ENCODE data around the gene NR2E3.

Gene NR2E3

DNA sequence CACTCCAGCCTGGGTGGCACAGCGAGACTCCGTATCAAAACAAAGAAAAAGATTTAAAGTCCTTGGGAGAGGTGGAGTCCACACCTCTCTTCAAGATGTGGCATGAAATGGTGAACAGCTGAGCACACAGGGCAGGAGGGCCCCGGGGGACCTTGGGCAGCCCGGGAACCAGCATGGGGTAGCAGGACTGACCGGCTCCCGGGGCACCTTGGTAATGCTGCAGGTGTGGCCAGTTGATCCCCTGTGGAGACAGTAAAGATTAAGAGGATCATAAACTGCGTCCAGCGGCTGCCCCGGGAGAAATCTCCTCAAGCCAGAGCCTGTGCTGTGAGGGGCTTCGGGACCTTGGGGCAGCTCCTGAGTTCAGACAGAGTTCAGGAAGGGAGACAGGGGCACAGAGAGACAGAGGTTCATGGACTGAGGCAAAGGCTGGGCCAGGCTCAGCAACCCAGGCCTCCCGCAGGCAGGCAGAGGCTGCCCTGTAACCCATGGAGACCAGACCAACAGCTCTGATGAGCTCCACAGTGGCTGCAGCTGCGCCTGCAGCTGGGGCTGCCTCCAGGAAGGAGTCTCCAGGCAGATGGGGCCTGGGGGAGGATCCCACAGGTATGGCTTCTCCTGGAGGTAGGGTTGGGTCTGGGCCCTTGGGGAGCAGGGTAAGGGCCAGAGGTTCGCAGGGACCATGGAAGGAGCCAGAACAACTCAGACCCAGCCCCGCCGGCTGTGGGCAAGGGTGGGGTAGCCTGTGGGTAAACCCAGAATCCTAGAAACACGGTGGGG lies at the start of gene NR2E3:
TSS of gene NR2E3 (plus strand) at position 299 of the 780 bp plus-strand sequence. CDS start at position 489, 190 bp downstream.
- DNase-seq = no peak

DNA sequence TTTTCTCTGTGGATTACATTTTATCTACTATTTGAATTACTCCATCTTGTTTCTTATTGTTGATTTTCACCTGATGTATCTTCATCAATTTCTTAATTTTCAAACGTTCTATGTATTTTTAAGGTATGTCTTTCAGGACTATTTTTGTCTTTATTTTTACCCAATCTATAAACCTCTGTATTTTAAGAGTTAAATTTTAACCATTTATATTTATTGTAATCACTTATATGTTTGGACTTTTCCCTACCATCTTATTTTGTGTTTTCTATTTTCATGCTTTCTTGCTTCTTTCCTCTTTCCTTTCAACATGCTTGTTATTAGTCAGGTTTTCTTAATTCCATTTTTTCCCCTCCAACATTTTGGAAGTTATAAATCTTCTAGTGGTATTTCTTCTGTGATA lies 49.5 kb upstream of the NR2E3 start:
- DNase-seq = no peak

DNA sequence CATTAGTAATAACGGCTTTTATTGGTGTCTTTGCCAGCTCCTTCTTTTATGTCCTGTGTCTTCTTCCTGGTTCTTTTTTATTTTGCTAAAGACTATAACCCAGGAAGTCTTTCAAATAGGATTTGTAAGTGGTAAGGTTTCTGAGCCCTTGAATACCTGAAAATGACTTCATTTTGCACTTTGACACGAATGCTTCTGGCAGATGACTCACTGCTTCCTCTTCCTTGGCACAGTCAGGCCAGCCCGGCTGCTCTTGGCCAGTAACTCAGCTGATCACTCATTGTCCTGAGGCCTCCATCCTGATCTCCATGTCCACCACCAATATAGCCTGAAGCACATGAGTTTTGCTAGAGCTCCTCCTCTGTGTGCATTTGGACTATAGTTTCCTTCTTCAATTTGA lies 48.7 kb upstream of the NR2E3 start:
- DNase-seq = no peak

DNA sequence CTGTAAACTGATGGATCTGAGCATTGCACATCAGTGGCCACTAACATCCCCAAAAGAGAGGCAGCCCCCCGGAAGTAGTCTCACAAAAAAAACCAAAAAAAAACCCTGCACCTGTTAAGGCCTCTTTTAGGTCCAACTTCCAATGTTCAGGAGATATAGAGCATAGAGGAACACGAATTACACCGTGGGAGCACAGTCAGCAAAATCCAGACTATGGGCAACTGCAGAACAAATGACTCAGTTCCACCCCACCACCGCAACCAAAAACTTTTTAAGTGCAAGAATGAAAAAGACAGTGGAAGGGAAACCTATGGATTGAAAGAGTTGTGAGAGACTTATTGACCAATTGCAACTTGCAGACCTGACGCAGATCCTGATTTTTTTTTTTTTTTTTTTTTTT lies 42.2 kb upstream of the NR2E3 start:
- DNase-seq = no peak

DNA sequence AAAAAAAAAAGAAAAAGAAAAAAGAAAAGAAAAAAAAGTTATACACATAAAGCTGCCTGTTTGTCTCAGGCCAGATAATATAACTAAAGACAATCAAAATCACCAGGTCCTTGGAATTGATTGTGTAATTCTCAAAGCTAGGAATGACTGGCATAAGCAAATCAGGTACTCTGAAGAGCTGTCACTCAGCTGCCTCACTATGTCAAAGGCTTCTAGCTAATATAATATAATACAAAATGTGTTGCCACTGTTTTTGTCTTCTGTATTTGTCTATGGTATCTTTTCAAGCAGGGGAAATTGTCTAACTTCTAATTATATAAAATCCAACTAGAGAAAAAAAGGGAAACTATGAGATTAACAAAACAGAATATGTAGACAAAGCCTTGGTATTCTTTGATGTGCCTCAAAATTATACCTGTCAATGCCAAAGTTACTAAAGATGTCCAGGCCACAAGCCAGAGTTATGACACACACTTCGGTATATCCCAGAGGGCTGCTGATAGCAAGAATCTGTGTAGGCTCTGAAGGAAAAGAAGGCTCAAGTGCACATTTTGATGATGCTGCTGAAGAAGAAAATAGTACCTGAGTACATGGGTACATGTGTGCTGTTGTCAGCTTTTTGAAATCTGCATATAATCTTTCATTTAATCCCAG lies 37.0 kb upstream of the NR2E3 start:
- DNase-seq = no peak

DNA sequence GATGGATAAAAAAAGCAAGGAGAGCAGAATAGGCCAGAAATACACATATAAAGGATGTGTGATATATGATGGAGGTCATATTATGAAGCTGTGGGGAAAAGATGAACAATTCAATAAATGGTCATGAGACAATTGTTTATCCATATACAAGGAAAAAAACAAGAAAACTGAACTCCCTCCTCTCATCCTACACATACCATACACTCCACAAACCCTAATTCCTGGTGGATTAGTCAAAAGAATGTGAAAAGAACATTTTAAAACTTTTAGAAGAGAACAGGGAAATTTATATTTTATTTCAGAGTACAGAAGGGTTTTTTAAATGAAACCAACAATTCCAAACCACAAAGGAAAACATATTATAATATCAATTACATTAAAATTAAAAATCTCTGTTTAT lies 34.5 kb upstream of the NR2E3 start:
- no peak for DNase-seq

DNA sequence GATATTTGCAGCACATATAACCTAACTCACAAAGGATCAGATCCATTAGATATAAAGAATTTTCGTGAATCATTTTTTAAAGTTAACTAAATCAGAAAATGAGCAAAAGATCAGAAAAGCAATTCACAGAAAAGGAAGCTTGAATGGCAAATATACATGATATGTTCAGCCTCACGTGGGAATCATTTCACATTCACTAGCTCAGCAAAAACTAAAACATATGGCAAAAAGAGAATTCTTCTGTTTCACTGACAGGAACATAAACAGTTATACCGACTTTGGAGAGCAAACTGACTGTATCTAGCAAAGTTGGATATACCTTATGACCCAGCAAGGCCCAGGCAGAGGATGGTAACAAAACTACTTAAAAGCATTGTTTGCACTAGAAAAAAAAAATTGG lies 34.0 kb upstream of the NR2E3 start:
- no peak for DNase-seq

DNA sequence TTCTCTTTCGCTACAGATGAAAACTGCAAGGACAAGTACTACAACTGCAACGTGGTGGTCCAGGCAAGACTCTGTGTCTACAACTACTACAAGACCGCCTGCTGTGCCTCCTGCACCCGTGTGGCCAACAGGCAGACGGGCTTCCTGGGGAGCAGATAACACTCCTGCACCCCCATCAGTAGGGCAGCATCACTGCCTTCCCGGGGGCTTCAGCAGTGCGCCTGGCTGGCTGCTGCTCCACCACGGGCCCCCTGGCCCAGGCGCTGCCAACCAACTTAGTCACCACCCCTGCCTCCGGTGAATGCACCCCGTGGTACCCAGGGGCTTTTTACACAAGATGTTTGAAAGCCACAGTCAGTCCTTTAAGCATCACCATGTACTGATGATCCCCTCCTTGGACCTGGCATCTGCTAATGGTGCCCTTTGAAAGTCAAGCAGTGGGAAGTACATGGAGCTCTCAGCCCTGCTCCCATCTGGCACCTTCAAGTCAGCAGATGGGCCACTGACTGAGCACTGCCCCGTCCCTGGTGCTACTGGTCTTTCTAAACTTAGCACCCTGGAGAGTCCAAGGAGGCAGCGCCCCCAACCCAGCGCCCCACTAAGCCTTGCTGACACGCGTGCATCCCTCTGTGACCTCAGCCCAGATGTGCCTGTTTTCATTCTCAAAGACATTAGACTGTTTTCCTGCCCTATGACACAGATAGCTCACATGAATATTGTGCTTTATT lies 33.0 kb upstream of the NR2E3 start:
- DNase-seq = no peak

DNA sequence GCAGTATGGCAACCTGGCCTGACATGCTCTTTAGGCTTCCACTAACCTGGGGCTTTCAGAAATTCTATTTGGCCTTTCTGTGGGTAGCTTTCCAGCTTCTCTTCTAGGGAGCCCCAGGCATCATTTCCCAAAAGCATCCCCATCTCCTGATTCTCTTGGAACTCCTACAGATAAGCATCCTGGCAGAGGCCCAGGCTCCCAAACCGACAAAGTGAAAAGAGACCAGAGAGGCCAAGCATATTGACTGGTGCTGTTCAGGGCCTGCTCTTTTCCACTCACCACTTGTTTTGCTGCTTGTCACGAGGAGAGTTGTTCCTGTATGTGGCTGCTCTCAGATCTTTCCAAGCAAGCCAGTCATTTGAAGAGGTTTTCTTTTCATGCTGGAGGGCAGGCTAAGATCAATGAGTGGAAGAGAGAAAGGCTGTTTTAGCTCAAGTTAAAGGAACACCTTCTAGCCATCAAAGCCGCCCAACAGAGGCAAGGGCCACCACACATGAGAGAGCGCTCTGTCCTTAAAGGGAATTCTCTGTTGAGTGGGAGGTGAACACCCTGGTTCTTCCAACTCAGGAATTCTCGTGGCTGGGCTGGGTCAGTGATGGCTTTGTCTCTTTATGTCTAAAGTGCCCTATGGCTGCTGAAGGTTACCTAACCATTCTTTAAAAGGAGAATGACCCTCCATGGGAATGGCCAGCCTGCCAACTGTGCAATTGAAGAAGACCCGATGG lies 31.1 kb upstream of the NR2E3 start:
- DNase-seq = no peak

DNA sequence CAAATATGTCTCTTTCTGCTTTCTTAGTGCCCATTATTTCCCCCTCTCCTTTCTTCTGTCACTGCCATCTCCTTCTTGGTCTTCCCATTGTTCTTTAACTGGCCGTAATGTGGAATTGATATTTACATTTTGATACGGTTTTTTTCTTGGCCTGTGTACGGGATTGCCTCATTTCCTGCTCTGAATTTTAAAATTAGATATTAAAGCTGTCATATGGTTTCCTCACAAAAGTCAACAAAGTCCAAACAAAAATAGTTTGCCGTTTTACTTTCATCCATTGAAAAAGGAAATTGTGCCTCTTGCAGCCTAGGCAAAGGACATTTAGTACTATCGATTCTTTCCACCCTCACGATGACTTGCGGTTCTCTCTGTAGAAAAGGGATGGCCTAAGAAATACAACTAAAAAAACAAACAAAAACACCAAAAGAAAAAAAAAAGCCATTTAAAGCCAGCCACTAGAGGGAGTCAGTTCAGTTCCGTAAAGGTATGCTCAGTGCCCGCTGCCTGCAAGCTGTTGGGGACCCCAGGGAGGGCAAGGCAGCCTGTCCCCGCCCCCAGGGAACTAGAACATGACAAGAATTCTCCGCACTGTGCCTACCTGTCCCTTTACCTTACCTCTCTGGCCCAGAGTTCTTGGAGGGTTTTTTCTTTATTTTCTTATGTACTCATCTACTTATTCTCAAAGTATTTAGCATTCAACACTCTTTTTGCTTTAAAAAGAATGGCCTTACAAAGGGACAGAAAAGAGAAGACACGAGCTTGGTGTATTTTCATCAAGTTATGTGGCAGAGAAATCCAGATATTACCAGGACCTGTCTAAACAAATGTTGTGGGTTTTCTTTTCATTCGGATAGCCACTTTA lies 30.0 kb upstream of the NR2E3 start:
- peak; percentile 21 for DNase-seq

DNA sequence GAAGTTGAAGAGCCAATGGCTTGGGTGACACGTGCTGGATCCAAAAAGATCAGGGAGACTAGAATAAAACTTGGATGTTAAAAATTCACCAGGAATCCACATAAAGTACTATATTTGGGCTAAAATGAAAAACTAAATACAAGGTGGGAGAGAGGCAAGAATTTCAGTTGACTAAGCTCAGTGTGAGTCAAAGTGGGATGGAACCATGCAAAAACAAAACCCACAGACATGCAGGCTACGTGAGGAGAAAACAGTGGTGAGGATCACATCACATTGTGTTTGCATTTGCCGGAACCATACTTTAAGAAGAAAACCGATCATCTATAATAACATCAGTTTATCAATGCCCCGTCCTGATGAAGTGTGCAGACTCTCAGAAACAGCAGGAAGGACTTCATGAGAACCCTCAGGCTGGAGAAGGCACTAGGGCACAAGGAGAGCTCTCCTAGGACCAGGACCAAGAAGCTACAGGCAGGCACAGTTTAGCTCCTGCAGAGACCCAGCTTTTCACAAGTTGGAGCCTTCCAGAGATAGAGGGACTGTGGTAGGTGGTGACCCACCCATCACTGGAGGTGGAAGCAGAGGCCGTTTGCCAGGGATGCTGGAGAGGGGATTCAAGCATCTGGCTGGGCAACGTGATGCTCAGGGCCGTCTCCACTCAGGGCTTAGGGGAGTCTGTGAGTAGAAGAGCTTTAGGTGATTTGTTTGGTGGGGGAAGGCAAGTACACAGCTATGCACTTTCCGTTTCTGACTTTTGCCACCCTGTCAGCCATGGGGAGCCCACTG lies 29.0 kb upstream of the NR2E3 start:
- no peak for DNase-seq

DNA sequence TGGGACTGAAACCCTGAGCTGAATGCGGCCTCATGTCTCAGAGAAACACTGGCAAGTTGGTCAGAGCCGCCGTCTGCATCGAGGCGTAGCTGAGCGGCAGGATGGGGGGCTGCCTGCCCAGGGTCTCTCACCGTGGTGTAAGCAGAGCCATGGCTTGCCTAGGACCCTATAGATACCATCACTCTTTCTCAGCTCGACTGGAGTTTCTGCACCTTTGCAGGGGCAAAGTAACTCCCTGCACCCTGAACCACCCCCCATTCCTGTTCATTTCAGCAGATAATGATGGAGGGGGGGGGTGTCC lies 28.4 kb upstream of the NR2E3 start:
- DNase-seq = no peak

DNA sequence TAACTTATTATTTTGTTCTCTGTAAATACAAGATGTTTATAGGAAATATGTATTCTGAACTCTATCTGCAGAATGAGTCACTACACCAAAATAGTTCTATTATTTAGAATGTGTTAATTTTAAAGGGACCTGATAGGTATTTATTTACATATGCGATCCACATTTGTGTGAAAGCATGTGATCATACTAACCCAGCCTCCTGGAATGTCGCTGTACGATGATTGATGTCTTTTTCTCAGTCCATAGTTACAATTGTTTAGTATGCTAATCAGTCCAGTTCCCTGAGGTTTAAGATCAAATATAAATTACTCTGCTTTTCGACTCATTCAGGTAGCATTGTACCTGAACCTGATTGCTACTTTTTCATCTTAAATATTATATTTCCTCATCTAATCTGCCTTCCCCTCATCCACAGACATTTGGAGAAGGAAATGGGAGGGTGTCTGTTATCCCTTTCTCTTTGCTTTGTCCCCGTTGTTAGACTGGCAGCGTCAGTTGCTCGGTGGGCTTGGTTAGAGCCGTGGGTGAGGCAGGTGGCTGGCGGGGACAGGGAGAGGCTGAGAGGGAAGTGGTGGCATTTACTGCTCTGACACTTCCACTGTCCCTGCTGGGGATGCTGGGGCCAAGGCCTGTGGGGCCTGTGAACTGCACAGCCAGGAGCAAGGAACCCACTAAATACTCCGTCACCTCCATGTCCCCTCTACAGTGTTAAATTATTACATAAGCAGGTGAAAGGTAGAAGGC lies 27.8 kb upstream of the NR2E3 start:
- DNase-seq = no peak

DNA sequence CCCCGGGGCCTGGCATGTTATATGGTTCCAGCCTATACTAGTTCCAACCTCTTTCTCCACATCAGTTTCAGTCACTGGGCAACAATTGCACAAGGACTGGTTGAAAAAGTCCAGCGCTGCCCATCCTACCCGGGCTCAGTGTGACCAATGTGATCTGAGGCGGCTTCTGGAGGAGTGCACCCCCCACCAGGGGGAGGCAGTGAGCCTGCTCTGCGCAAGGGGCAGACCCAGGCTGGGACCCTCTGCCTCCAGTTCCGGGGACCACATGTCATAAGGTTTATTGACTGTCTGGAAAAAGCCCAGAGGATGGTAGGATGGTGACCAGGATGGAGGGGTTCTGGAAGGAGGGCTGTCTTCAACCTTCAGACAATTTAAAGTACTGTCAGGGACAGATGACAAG lies 25.6 kb upstream of the NR2E3 start:
- DNase-seq = no peak

DNA sequence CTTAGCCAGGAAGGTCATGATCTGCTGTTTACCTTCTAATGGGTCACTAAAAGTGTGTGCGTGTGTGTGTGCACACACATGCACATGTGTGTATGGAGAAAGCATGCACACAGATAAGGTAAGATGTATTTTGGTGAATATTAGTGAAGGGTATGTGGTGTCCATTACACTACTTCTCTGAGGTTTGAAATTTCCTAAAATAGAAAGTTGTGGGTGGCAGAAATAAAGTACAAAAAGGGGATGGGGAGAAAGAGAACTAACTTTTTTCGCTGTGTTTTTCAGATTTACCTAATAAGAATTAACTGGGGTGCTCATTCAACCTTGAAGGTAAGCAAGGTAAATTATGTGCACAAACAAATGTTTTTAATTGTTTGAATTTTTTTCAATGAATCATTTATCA lies 24.4 kb upstream of the NR2E3 start:
- no peak for DNase-seq

DNA sequence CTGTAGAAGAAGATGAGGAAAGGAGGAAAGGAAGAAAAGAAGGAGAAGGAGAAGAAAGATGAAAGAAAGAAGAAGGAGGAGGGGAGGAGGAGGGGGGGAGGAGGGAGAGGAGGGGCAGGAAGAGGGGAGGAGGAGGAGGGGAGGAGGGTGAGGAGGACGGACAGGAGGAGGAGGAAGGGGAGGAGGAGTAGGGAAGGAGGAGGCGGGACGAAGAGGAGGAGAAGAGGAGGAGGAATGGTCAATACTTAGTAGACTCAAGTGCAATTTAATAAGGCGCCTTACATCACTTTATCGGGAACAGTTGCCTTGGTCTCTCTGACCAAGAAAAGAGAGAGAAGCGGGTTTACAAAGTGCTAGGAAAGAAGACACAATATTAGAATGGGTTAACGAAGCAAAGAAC lies 23.7 kb upstream of the NR2E3 start:
- no peak for DNase-seq

DNA sequence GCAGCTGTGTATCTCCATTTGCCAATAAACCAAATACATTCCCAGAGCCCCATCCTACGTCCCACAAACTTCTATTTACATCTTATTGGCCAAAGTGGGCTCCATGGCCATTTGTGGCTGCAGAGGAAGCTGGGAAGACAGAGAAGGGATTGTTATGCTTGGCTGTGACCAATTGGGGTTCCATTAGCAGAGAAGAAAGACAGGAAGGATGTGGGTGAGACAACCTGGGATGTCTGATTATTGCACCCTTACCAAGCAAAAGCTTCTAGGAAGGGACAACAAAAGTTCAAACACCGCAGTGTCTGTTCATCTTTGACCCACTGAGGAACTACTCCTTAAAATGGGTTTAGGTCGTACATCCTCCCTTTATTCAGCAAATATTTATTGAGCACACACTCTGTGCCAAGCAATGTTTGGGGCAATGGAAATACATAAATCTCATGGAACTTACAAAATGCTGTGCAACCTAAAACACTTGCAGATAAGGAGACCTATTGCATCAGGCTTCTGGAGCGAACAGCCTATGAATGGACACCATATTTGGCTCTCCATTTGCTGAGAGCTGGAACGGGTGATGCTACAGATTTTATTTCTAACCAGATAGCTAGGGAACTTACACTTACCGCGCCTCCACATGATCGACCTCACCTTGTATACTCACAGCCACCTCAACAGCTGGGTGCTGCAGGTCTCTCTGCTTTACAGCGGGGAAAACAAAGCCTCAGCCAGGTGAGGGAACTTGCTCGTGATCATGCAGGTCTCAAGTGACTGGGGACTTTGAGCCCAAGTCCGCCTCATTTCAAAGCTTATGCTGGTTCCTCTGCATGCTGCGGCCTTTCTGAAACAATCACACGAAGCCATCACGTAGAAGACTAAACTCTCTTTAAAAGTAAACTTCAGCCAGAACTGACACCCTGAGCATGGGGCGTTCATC lies 21.4 kb upstream of the NR2E3 start:
- DNase-seq = no peak

DNA sequence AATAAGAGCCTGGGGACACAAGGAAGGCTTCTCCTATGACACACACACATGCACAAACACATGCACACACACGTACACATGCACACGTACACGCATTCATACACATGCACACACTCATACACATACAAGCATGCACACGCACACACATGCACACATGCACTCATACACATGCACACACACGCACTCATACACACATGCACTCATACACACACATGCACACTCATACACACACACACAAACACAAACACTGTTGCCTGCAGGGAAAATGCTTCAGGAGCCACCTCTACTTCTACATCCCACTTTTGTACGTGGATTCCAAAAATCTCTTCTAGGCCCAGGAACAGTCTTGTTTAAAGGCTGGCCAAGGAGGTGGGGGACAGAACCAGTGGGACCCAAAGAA lies 20.7 kb upstream of the NR2E3 start:
- no peak for DNase-seq

DNA sequence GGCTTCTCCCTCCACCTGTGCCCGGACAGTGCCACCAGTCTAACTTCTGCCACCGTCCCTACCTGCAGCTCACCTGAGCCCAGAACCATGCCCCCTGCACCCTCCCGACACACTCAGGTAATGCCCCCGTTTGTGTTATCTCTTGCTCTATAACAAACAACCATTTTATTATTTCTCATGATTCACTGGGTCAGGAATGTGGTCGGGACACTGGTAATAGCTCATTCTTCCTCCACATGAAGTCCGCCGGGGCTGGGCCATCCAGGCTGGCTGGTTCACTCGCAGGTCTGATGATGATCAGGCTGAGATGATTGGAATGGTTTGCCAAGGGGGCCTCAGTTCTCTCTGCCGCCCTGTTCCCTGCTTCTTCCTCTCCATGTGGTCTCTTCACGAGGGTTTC lies 20.3 kb upstream of the NR2E3 start:
- DNase-seq = no peak

DNA sequence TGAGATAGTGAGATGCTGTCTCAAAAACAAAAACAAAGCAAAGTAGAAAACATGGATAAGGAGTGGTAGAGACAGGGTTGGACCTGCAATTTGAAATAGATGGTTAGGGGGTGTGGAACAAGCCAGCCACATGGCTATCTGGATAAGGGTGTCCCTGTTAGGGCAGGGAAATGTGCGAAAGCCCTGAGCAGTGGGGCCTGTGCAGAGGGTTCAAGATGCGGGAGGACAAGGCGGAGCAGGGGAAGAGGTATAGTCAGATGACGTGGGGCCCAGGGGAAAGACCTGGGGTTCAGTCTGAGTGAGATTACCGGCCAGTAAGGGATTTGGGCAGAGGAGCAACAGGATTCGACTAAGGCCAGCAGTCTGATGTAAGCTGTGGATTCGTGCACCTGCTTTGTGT lies 18.4 kb upstream of the NR2E3 start:
- DNase-seq = no peak
